Measurements from ENCODE around the gene SEMA4G. TPM values are rescaled to one million over a fixed set of nuclear protein-coding genes. Genes with fewer than 3 reads are reported as not detected.

Gene SEMA4G
- total and polyA plus RNA-seq, 2 of the 8 experiments (the other 6 are each of a cell fraction or from before 2014, with no cell fraction given) = 7.1 to 18.2 TPM

DNA sequence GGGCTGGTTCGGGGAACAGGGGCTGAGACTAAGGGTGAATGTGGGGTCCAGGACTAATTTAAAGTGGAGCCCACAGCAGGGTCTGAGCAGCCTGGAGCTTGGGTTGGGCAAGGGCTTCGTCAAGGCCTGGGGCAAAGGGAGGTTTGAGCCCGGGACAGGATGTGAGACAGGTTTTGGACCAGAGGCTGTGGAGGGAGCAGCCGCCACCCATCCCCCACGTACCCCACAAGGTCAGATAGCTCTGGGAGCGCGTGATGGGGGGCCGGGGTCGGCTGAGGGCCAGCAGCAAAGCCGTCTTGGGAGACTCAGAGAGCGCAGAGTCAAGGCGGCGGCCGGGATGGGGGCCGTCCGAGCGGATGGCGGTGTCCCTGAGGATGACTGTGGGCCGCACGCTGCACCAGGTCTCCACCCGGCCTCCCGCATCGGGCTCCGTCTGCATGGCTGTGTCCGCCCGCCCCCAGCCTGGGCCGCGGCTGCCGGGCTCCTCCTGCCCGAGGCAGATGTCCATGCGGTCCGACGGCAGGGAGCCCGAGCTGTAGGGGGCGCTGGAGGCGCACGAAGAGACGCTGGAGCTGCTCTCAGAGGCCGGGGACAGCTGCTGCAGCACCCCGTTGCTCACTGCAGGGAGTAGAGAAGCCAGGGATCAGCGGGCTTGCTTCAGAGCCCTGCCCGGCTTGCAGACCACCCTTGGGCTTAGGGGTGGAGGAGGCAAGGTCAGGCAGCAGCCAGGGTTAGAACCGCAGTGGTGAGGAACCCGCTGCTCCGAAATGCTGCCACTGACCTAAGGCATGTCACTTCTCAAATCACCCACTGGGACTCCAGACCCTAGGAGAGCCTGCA lies 49.5 kb downstream of the SEMA4G start:
- Histone ChIP-seq H3K9me3 (ENCODE audit: insufficient read depth in 2 of 2, low read depth in 1 of 2, low read length in 1 of 2) (no peaks in the 10 kb centered on the region), H2BK5ac (ENCODE audit: low read depth, low read length) (no peak overlapping the region; the same call in 1 of the 2 replicates), H3K23me2 (ENCODE audit: low read depth, low read length) (peaks cover 11% of the 10 kb centered on the region; the same call in 1 of the 2 replicates), H3K23ac (ENCODE audit: insufficient read length) (no peak overlapping the region), H3K18ac (ENCODE audit: extremely low read depth, low read length) (peak overlapping the region; percentile 78), H3K79me2 (ENCODE audit: control insufficient read depth in 1 of 2, insufficient read depth in 2 of 2, low read length in 2 of 2) (no peaks in the 10 kb centered on the region), H4K91ac (replicated peaks; ENCODE audit: insufficient read length, low read length) (no peak overlapping the region), H3K79me1 (ENCODE audit: low read depth, low read length) (no peaks in the 10 kb centered on the region), H3K9ac (replicated peaks in 1 of 4; ENCODE audit: extremely low read depth in 1 of 4, low read depth in 3 of 4, low read length in 3 of 4) (0 out of 7 replicates have a peak overlapping the region, but pooled peaks of 1 of the 4 experiments have one; percentile 1), H3K27me3 (replicated peaks in 1 of 4; ENCODE audit: control insufficient read depth in 3 of 4, extremely low read depth in 1 of 4, insufficient read depth in 3 of 4, low read length in 3 of 4) (peaks cover 14 to 42% (median 32%) of the 10 kb centered on the region in 4 experiments), H3K4me1 (replicated peaks in 1 of 4; ENCODE audit: control insufficient read depth in 3 of 4, insufficient read depth in 4 of 4, low read length in 3 of 4) (peaks cover 0 to 10% (median 5%) of the 10 kb centered on the region in 4 experiments; a peak in 4 of 7 replicates), H4K8ac (ENCODE audit: extremely low read depth, insufficient read depth, low read length) (0 out of 2 replicates have a peak overlapping the region, but pooled peaks have one; percentile 68), H3K4ac (replicated peaks; ENCODE audit: insufficient read length, low read depth, low read length) (no peak overlapping the region), H2AK5ac (ENCODE audit: low read depth, low read length) (no peak overlapping the region), H4K20me1 (replicated peaks in 1 of 2; ENCODE audit: control insufficient read depth in 1 of 2, insufficient read depth in 2 of 2, low read length in 2 of 2) (peaks cover 0 to 1% of the 10 kb centered on the region in 2 experiments), H4K5ac (ENCODE audit: insufficient read length, low read depth, low read length) (no peak overlapping the region), H2BK12ac (ENCODE audit: low read depth, low read length) (0 out of 2 replicates have a peak overlapping the region, but pooled peaks have one; percentile 19), H2AFZ (ENCODE audit: low read length) (peak overlapping the region; percentile 68; the same call in 1 of the 2 replicates), H3K36me3 (ENCODE audit: control insufficient read depth in 2 of 4, insufficient read depth in 4 of 4, low read length in 3 of 4) (no peaks in the 10 kb centered on the region), H2BK120ac (replicated peaks; ENCODE audit: low read depth, low read length) (no peak overlapping the region), H3K56ac (replicated peaks; ENCODE audit: insufficient read length, low read depth, low read length) (no peak overlapping the region), H3K14ac (ENCODE audit: insufficient read length) (no peak overlapping the region), H3K27ac (ENCODE audit: low read depth, low read length) (no peak overlapping the region), H2BK15ac (ENCODE audit: low read length) (no peak overlapping the region), H3K4me3 (ENCODE audit: extremely low read depth in 1 of 4, insufficient read depth in 2 of 4, low read depth in 3 of 4, low read length in 4 of 4) (peak overlapping the region; percentile 33 to 59 (median 42); a peak in 7 of 8 replicates), H3K4me2 (ENCODE audit: insufficient read depth in 1 of 2, low read depth in 2 of 2, low read length in 2 of 2) (peak overlapping the region; percentile 86 to 89), H2BK20ac (ENCODE audit: low read length) (no peak overlapping the region)
- DNase-seq (ENCODE audit: low read depth in 1 of 2, low spot score in 2 of 2) (peak in 1 of 2 experiments; percentile 97), FAIRE-seq (no peak)
- CTCF ChIA-PET (ENCODE audit: partially characterized antibody) = interaction anchor here (0.6 to 7.2 kb wide), 37 partner anchors 9 to 1914 kb away, joined by 3 to 464 read pairs (median 4); partner anchors contain the start of genes KAZALD1, LZTS2, MRPL43 and PDZD7
- 9% methylated on average over 45 of the region's 45 CpGs; no CpG with 5 or more reads in 1 of the 2 experiments for WGBS, 2 experiments (ENCODE audit: extremely low coverage in 1 of 2, insufficient coverage in 1 of 2, insufficient read length in 1 of 2, insufficient replicate concordance in 2 of 2, low coverage in 1 of 2, low lambda C conversion rate in 2 of 2, missing lambda C conversion rate in 1 of 2)
- POLR2A ChIA-PET (ENCODE audit: partially characterized antibody) = interaction anchor here (0.7 to 6.5 kb wide), 13 partner anchors 11 to 76 kb away, joined by 3 to 81 read pairs (median 4); partner anchors contain the start of genes LZTS2, MRPL43, PDZD7 and SEMA4G
- peak; percentile 56 for TF ChIP-seq SUZ12 (IDR thresholded peaks at IDR 0.05; ENCODE audit: low read length)
- no peak for TF ChIP-seq TAF7 (optimal IDR thresholded peaks at IDR 0.05; ENCODE audit: borderline replicate concordance, low read depth, low read length)
- peak; percentile 58 for TF ChIP-seq KDM4A (IDR thresholded peaks at IDR 0.05; ENCODE audit: low read depth, low read length, severe bottlenecking)
- TF ChIP-seq NANOG (IDR thresholded peaks at IDR 0.05; ENCODE audit: insufficient read depth, low read depth, low read length, poor library complexity, severe bottlenecking) = no peak
- TF ChIP-seq GABPA (IDR thresholded peaks at IDR 0.05; ENCODE audit: borderline replicate concordance, insufficient read depth, low read length) = peak; percentile 53; the same call in 1 of the 2 replicates
- TF ChIP-seq PHF8 (conservative IDR thresholded peaks at IDR 0.05; ENCODE audit: low read depth, low read length) = no peak
- TF ChIP-seq SIN3A (conservative IDR thresholded peaks at IDR 0.05 in 1 of 2, IDR thresholded peaks at IDR 0.05 in 1 of 2; ENCODE audit: low read depth in 1 of 2, low read length in 2 of 2) = peak in 1 of 2 experiments; percentile 13; a peak in 2 of 4 replicates
- TF ChIP-seq, protein P1, sequence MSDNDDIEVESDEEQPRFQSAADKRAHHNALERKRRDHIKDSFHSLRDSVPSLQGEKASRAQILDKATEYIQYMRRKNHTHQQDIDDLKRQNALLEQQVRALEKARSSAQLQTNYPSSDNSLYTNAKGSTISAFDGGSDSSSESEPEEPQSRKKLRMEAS (IDR thresholded peaks at IDR 0.05) = peak; percentile 94
- peak; percentile 7; the same call in 1 of the 2 replicates for TF ChIP-seq CREB1 (IDR thresholded peaks at IDR 0.05)

Data from H1 (cell line).